Omental fat pad (tissue), 4 donors: ENCODE data around the gene IL2. TPM values are rescaled to one million over a fixed set of nuclear protein-coding genes. Genes with fewer than 3 reads are reported as not detected.

Experiments used
- total RNA-seq, 4 donors: library from RNA; depleted of rRNA; stranded (reverse); fragments of >200 nt; gene quantifications; one replicate each; pipeline ENCODE4 v1.1.0, GENCODE V29; 2016

IL2 gene
- total RNA-seq, 4 donors from 2014 or later: not detected

Other genes starting within 250 kb of the IL2 start
- not detected for gene ADAD1, start 77.7 kb downstream of the IL2 start, total RNA-seq
- gene IL21, start 164.3 kb upstream of the IL2 start, total RNA-seq: not detected